HT-29 (cell line): ENCODE data around the gene TGFBRAP1. TPM values are rescaled to one million over a fixed set of nuclear protein-coding genes. Genes with fewer than 3 reads are reported as not detected.
"Not testable (repeated sequence)": the region's sequence is repeated elsewhere in the genome, so short reads cannot be mapped to it uniquely, and the experiment has no call there.

Experiments
- DNase-seq: peaks from one replicate; pipeline ENCODE4 v3.0.0-alpha.2; 2015; ENCODE audit warnings: low spot score
- total RNA-seq: library from RNA; depleted of rRNA; stranded (reverse); fragments of >200 nt; shearing (Covaris generic); gene quantifications from 2 replicates; pipeline ENCODE4 v1.2.3, GENCODE V29; 2014

TGFBRAP1 gene
- total RNA-seq, 1 experiment from 2014 or later, result 35.8 TPM

- no peak for DNase-seq
Measured at GRCh38 chr2:105272176-105272575, 57.4 kb downstream of the TGFBRAP1 start.

GRCh38 chr2:105271393-105272045, 58.0 kb downstream of the TGFBRAP1 start:
- DNase-seq, result no peak

GRCh38 chr2:105269426-105269825, 60.1 kb downstream of the TGFBRAP1 start:
- DNase-seq, result no peak

DNA sequence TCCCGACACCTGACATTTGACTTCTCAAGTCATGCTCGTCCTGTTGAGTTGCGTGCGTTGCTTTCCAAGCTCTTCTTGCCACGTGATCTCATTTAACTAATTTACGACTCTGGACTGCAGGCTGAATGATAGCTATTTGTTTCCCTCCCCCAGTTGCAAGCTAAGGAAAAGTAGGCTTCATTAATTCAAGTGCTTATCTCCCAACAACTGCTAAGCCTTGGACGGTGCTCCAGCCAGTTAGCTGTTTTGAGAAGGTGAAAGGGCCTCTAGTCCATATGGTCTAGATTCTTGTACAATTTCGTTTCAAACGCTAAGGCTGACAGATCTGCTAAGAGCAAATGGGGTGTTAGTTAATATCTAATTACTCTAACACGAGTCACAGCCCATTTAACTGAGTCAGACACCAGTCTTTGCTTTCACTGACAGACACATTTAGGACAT, 66.9 kb downstream of the TGFBRAP1 start:
- no peak for DNase-seq

GRCh38 chr2:105261061-105261460, 68.5 kb downstream of the TGFBRAP1 start:
- DNase-seq, result no peak

DNA sequence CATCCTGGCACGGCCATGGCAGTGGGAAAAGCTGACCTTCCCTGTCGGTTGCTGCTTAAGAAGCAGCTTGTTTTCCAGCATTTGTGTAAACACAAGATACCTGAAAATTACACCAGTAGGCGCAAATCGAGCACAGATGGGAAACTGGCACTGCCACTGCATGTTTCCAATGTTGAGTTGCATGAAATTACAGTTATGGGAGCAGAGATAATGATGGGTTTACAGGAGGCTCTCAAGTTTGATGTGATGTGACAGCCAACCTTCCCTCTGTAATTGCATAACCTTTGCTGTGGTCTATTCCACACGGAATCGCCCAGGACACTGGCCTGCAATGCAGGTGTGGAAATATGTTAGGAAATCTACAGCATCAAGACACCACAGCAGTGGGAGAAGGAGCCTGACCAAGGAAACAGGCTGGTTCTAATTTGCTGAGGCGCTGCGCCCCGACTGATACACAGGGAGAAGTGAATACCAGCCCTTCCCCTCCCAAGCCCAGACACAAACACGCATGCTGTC, 70.6 kb downstream of the TGFBRAP1 start:
- no peak for DNase-seq

GRCh38 chr2:105257981-105258380, 71.6 kb downstream of the TGFBRAP1 start:
- DNase-seq, result no peak

DNA sequence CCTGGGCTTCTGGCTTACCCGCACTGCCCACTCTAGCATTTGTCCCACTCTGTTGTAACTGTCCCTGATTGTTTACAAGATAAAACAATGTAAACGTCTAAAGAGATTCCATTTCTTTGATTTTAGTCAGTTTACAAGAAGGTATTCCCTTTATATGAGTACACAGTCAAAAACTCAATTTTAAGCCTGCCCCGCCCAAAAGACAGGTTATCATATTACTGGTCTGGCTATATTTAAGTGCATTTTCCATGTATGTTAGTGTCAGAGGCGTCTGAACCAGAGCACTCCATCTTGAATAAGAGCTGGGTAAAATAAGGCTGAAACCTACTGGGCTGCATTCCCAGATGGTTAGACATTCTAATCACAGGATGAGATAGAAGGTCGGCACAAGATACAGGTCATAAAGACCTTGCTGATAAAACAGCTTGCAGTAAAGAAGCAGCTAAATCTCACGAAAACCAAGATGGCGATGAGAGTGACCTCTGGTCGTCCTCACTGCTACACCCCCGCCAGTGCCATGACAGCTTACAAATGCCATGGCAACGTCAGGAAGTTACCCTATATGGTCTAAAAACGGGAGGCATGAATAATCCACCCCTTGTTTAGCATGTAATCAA, 73.0 kb downstream of the TGFBRAP1 start:
- no peak for DNase-seq

- DNase-seq, result no peak
Measured at GRCh38 chr2:105255979-105256378, 73.6 kb downstream of the TGFBRAP1 start.

DNA sequence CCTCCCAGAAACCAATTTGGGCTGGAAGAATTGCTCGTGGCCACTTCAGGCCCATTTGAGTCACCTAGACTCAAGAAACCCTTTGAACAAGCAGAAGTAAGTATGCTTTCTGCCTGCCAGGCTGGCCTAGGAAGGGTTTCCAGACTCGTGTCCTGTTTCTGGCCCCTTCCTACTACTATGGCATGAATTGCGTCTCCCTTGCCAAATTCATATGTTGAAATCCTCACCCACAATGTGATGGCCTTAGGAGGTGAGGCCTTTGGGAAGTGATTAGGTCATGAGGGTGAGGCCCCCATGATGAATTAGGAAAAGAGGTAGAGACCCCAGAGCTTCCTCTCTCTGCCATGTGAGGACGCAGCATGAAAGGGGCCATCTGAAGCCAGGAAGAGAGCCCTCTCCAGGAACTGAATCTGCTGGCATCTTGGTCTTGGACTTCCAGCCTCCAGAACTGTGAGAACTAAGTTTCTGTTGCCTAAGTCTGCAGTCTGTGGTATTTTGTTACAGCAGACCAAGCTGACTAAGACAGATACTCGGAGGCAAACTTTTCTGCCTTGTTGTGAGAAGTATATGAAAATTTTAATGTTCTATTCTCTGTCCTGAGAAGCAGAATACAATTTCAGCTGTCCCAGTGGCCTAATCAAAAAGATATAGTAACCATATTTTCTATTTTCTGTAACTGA, 74.9 kb downstream of the TGFBRAP1 start:
- no peak for DNase-seq

- no peak for DNase-seq
Measured at GRCh38 chr2:105252271-105252670, 77.3 kb downstream of the TGFBRAP1 start.

- not testable (repeated sequence) for DNase-seq
Measured at GRCh38 chr2:105251016-105251648, 78.4 kb downstream of the TGFBRAP1 start.

GRCh38 chr2:105249891-105250290, 79.6 kb downstream of the TGFBRAP1 start:
- DNase-seq, result no peak

- no peak for DNase-seq
Measured at GRCh38 chr2:105249181-105249580, 80.4 kb downstream of the TGFBRAP1 start.

GRCh38 chr2:105248316-105249070, 81.0 kb downstream of the TGFBRAP1 start:
- DNase-seq, result no peak

- DNase-seq, result no peak
Measured at GRCh38 chr2:105244451-105244850, 85.1 kb downstream of the TGFBRAP1 start.

DNA sequence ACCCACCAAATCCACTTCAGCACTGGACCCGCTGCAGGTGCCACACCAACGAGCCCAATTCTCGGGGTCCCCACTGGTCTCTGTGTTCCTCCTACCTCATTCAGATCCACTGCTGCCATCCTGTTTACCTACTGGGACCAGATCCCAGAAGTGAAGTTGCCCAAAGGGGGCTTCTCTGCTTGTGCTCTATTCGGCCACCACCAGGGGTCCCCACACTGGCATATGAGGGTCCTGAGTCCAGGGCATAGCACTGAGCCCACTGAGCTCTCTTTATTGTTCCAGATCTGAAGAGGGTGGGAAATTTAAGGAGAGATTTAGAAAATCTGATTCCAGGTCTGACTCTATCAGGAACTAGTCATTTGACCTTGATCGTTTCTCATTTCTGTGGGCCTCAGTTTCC, 85.6 kb downstream of the TGFBRAP1 start:
- no peak for DNase-seq

DNA sequence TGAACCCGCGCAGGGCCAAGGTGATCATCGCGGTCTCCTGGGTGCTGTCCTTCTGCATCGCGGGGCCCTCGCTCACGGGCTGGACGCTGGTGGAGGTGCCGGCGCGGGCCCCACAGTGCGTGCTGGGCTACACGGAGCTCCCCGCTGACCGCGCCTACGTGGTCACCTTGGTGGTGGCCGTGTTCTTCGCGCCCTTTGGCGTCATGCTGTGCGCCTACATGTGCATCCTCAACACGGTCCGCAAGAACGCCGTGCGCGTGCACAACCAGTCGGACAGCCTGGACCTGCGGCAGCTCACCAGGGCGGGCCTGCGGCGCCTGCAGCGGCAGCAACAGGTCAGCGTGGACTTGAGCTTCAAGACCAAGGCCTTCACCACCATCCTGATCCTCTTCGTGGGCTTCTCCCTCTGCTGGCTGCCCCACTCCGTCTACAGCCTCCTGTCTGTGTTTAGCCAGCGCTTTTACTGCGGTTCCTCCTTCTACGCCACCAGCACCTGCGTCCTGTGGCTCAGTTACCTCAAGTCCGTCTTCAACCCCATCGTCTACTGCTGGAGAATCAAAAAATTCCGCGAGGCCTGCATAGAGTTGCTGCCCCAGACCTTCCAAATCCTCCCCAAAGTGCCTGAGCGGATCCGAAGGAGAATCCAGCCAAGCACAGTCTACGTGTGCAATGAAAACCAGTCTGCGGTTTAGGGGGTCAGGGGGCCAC, 87.1 kb downstream of the TGFBRAP1 start:
- DNase-seq, result no peak

DNA sequence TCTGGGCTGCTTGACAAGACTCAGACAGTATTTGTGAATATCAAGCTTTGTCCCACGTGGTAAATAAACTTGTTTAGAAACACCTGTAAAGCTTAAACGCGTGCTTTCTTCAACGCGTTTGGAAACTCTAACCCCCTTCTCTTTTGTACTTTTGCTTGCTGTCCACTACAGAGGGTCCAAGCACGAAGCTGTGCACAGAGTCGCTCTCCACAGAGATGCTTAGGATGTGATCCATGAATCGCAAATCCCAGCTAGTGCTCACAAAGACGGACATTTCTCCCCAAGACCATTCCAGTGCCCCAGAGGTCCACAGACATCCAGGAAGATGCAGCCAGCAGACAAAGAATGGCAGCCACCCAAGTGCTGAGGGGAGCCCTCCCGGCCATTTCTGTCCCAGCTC, 88.1 kb downstream of the TGFBRAP1 start, which contains the start of gene GPR45:
GPR45 (plus strand) TSS at position 301 of the 400 bp plus-strand sequence. CDS start 116 bp downstream, outside the sequence.
- no peak for DNase-seq

DNA sequence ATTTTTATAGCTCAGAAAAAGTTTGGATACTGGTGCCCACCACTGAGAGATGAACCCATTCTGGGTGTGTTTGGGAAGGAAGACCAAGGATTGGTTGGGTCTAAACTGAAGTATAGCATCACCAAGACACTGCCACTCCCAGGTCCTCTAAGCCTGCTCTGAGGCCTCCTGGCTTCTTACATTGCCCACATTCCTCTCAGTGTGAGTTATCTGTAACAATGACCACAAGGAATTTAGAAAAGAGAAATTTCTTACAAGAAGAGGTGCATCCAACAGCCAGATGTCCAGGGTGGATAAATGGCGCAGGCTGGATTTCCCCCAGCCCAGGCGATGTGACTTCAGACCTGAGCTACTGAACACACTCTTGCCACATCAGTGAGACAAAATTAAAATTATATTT, 89.6 kb downstream of the TGFBRAP1 start:
- no peak for DNase-seq
